ENCODE measurements around the gene SLC39A11. TPM values are rescaled to one million over a fixed set of nuclear protein-coding genes. Genes with fewer than 3 reads are reported as not detected.

Gene SLC39A11
- total RNA-seq, 2 donors from 2014 or later = 18.1 to 20.1 TPM

GRCh38 chr17:72968798-72969197 lies 123.7 kb downstream of the SLC39A11 start:
- no peaks in the 10 kb centered on the region for H3K36me3 Mint-ChIP-seq (ENCODE audit: low read depth)
- Histone ChIP-seq H3K27me3 (ENCODE audit: control insufficient read depth, insufficient read depth, low read length, poor library complexity, severe bottlenecking) (no peaks in the 10 kb centered on the region), H3K4me3 (ENCODE audit: low read length) (no peak overlapping the region), H3K9ac (ENCODE audit: extremely low read depth, low read length, poor library complexity, severe bottlenecking) (no peak overlapping the region), H3K36me3 (ENCODE audit: control insufficient read depth, insufficient read depth, low read length) (no peaks in the 10 kb centered on the region), H3K4me1 (ENCODE audit: control insufficient read depth, insufficient read depth, low read length) (peaks cover 4% of the 10 kb centered on the region), H3K27ac (ENCODE audit: low read depth, low read length) (no peak overlapping the region), H3K9me3 (ENCODE audit: control insufficient read depth, low read length) (peaks cover 11% of the 10 kb centered on the region)
- H3K27me3 Mint-ChIP-seq (ENCODE audit: insufficient read depth) = peaks cover 4% of the 10 kb centered on the region
- H3K27ac Mint-ChIP-seq = no peak overlapping the region
- peaks cover 11% of the 10 kb centered on the region for H3K9me3 Mint-ChIP-seq
- peaks cover 22% of the 10 kb centered on the region for H3K4me1 Mint-ChIP-seq
- no peak overlapping the region for H3K4me3 Mint-ChIP-seq
- 84 to 94% methylated on average over 6 to 9 of the region's 9 CpGs for WGBS, 2 experiments (ENCODE audit: insufficient coverage in 1 of 2, insufficient read length in 1 of 2)
- no peak for TF ChIP-seq CTCF (conservative IDR thresholded peaks at IDR 0.05)
- DNase-seq = no peak

- Mint-ChIP-seq H3K4me1 (peaks cover 22% of the 10 kb centered on the region), H3K27ac (no peak overlapping the region), H3K27me3 (ENCODE audit: insufficient read depth) (peaks cover 4% of the 10 kb centered on the region), H3K4me3 (no peak overlapping the region), H3K36me3 (ENCODE audit: low read depth) (no peaks in the 10 kb centered on the region), H3K9me3 (peaks cover 11% of the 10 kb centered on the region)
- peak; percentile 45 for DNase-seq
- Histone ChIP-seq H3K27me3 (ENCODE audit: control insufficient read depth, insufficient read depth, low read length, poor library complexity, severe bottlenecking) (no peaks in the 10 kb centered on the region), H3K36me3 (ENCODE audit: control insufficient read depth, insufficient read depth, low read length) (no peaks in the 10 kb centered on the region), H3K4me1 (ENCODE audit: control insufficient read depth, insufficient read depth, low read length) (peaks cover 4% of the 10 kb centered on the region), H3K4me3 (ENCODE audit: low read length) (no peak overlapping the region), H3K9me3 (ENCODE audit: control insufficient read depth, low read length) (peaks cover 11% of the 10 kb centered on the region), H3K27ac (ENCODE audit: low read depth, low read length) (no peak overlapping the region), H3K9ac (ENCODE audit: extremely low read depth, low read length, poor library complexity, severe bottlenecking) (no peak overlapping the region)
- TF ChIP-seq CTCF (conservative IDR thresholded peaks at IDR 0.05) = no peak
- 95 to 100% methylated on average over 1 to 5 of the region's 5 CpGs for WGBS, 2 experiments (ENCODE audit: insufficient coverage in 1 of 2, insufficient read length in 1 of 2)
Measured at GRCh38 chr17:72967977-72968585, 124.4 kb downstream of the SLC39A11 start.

- peak; percentile 29 for DNase-seq
- H3K27me3 Mint-ChIP-seq (ENCODE audit: insufficient read depth) = peaks cover 4% of the 10 kb centered on the region
- no peak overlapping the region for H3K27ac ChIP-seq (ENCODE audit: low read depth, low read length)
- peaks cover 4% of the 10 kb centered on the region for H3K4me1 ChIP-seq (ENCODE audit: control insufficient read depth, insufficient read depth, low read length)
- H3K9me3 Mint-ChIP-seq = peaks cover 11% of the 10 kb centered on the region
- no peak for TF ChIP-seq CTCF (conservative IDR thresholded peaks at IDR 0.05)
- WGBS, 2 experiments (ENCODE audit: insufficient coverage in 1 of 2, insufficient read length in 1 of 2) = 85 to 93% methylated on average over 4 to 8 of the region's 8 CpGs
- H3K4me3 ChIP-seq (ENCODE audit: low read length) = no peak overlapping the region
- peaks cover 11% of the 10 kb centered on the region for H3K9me3 ChIP-seq (ENCODE audit: control insufficient read depth, low read length)
- no peaks in the 10 kb centered on the region for H3K27me3 ChIP-seq (ENCODE audit: control insufficient read depth, insufficient read depth, low read length, poor library complexity, severe bottlenecking)
- H3K36me3 ChIP-seq (ENCODE audit: control insufficient read depth, insufficient read depth, low read length) = no peaks in the 10 kb centered on the region
- H3K36me3 Mint-ChIP-seq (ENCODE audit: low read depth) = no peaks in the 10 kb centered on the region
- H3K27ac Mint-ChIP-seq = no peak overlapping the region
- H3K9ac ChIP-seq (ENCODE audit: extremely low read depth, low read length, poor library complexity, severe bottlenecking) = no peak overlapping the region
- no peak overlapping the region for H3K4me3 Mint-ChIP-seq
- H3K4me1 Mint-ChIP-seq = peaks cover 19% of the 10 kb centered on the region
Measured at GRCh38 chr17:72967277-72967970, 125.1 kb downstream of the SLC39A11 start.
